GM13977 (cell line): ENCODE measurements around the gene ALDOA.
A peak's percentile ranks its signal among the peaks of the same experiment; 100 is the strongest.
"Not testable (repeated sequence)": the region's sequence is repeated elsewhere in the genome, so short reads cannot be mapped to it uniquely, and the experiment has no call there.

Experiments used
- DNase-seq: peaks from one replicate; pipeline ENCODE4 v3.0.0; 2012; ENCODE audit warnings: low spot score
- in situ Hi-C: fragments of 300-500 bp; cut with MboI; formaldehyde crosslinking; loops from one replicate; pipeline ENCODE4 v1.12.0; 2022; ENCODE audit warnings: low sequenced_read_pairs, low pct_unique_long_range_greater_than_20kb, mixed read lengths, inconsistent platforms; ENCODE audit not compliant: unreplicated experiment
- TF ChIP-seq, protein P1 (sequence below): IDR thresholded peaks from 2 replicates; pipeline ENCODE4 v1.5.1; 2012; ENCODE audit warnings: mild to moderate bottlenecking, control low read depth; ENCODE audit not compliant: insufficient read depth; ENCODE audit errors: extremely low read depth, missing control alignments

Gene ALDOA

DNA sequence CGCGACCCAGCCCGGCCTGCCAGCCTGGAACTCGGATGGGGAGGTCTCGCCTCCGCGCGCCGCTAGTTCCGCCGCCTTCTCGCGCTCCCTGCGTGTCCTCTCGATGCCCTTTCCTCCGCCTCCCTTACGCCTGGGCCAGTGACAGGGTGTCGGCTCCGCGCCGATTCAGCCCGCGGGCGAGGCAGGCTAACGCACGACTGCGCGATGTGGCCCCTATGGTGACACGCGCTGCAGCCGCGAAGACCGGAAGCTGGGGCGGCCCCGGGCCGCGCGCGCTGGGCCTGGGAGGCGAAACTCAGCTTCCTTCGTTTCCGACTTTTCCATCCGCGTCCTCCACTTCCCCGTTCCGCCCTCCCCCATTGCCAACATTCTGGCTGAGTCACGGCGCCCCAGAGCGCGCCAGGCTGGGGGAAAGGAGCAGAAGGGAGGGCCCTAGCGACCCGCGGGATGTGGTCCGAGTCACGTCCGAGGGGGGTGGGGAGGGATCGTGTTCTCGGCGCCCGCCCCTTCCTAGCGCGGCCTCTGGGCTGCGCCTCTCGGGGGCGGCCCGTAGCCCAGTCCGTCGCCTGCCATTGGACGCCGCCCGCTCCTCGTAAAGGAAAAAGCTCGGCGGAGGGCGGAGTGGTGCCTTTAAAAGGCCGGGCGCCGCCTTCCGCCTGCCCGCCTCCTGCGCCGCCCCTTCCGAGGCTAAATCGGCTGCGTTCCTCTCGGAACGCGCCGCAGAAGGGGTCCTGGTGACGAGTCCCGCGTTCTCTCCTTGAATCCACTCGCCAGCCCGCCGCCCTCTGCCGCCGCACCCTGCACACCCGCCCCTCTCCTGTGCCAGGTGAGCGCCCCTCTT, at the start of gene ALDOA:
ALDOA (plus strand) TSS at position 659 of the 841 bp plus-strand sequence. CDS start 1,138 bp downstream, outside the sequence.
- peak; percentile 98 for DNase-seq
- in situ Hi-C loops = no loop called here
- TF ChIP-seq, protein P1, sequence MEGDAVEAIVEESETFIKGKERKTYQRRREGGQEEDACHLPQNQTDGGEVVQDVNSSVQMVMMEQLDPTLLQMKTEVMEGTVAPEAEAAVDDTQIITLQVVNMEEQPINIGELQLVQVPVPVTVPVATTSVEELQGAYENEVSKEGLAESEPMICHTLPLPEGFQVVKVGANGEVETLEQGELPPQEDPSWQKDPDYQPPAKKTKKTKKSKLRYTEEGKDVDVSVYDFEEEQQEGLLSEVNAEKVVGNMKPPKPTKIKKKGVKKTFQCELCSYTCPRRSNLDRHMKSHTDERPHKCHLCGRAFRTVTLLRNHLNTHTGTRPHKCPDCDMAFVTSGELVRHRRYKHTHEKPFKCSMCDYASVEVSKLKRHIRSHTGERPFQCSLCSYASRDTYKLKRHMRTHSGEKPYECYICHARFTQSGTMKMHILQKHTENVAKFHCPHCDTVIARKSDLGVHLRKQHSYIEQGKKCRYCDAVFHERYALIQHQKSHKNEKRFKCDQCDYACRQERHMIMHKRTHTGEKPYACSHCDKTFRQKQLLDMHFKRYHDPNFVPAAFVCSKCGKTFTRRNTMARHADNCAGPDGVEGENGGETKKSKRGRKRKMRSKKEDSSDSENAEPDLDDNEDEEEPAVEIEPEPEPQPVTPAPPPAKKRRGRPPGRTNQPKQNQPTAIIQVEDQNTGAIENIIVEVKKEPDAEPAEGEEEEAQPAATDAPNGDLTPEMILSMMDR = no peak

DNA sequence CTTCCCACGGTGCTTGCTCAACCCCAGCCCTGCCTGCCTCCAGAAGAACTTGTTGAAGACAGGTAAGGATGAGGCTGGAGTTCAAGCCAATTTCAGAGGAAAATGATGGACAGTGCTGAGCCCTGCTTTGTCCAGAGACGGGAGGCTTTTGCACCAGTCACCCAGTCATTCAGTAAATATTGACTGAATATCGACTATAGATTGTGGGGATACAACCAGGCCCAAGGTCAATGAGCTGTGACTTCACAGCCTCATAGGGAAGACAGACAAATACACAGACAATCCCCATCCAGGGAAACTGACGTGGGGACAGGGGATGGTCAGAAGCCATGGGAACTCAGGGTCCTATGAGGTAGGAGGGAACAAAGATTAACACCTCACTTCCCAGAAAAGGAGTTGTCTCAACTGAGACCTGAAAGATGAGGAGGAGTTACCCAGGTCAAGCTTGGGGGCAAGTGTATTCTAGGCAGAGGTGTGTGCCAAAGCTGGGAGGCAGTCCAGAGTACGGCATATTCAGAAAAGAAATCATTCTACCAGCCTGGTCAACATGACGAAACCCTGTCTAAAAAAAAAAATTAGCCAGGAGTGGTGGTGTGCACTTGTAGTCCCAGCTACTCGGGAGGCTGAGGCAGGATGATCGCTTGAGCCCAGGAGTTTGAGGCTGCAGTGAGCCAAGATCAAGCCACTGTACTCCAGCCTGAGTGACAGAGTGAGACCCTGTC, 48.8 kb upstream of the ALDOA start:
- TF ChIP-seq, protein P1 = no peak
- DNase-seq = no peak
- in situ Hi-C loops = no loop called here

DNA sequence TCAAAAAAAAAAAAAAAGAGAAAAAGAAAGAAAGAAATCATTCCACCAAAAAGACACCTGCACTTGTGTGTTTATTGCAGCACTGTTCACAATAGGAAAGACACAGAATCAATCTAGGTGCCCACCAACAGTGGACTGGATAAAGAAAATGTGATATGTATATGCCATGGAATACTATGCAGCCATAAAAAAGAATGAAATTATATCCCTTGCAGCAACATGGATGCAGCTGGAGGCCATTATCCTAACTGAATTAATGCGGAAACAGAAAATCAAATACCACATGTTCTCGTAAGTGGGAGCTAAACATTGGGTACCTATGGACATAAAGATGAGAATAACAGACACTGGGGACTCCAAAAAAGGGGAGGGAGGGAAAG, 48.3 kb upstream of the ALDOA start:
- in situ Hi-C loops = no loop called here
- DNase-seq = no peak
- TF ChIP-seq, protein P1 = no peak

DNA sequence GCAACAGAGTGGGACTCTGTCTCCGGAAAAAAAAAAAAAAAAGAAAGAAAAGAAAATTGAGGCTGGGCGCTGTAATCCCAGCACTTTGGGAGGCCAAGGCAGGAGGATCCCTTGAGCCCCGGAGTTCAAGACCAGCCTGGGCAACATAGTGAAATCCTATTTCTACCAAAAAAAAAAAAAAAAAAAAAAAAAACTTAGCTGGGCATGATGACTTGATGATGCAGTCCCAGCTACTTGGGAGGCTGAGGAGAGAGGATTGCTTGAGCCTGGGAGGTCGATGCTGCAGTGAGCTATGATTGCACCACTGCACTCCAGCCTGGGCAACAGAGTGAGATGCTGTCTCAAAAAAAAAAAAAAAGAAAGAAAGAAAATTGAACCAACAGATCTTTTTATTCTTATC, 47.6 kb upstream of the ALDOA start:
- DNase-seq, in situ Hi-C loops: not testable (repeated sequence)

DNA sequence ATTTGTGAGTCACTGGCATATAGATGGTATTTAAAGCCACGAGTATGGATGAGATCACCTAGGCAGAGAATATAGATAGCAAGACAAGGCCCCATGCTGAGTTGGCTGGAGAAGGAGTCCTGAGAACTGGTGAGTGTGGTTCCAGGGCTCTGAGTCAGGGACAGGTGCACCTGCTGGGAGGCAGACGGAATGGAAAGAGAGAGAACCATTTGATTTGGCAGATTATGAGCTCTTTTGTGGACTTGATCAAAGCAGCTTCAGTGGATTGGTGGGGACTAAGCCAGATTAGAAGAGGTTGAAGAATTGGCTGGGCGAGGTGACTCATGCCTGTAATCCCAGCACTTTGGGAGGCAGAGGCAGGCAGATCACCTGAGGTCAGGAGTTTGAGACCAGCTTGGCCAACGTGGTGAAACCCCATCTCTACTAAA, 46.8 kb upstream of the ALDOA start:
- in situ Hi-C loops = no loop called here
- TF ChIP-seq, protein P1 = no peak
- DNase-seq = no peak

DNA sequence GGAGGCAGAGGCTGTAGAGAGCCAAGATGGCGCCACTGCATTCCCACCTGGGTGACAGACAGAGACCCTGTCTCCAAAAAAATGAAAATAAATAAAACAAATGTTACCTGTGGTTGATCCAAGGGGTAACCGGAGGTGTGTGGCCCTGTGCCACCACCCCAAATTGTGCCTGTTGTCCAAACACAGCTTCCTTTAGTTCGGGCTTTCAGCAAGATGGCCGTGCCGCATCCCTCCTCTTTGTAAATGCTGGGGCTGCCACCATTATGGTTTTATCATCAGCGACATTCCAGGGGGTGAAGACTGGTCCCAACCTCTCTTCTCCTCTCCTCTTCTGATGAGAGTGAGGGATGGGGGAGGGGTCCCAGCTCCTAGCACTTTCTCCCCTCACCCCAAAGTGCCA, 42.7 kb upstream of the ALDOA start, which contains the start of gene C16orf92:
C16orf92 (plus strand) TSS at position 312 of the 400 bp plus-strand sequence. CDS start 143 bp downstream, outside the sequence.
- TF ChIP-seq, protein P1 = no peak
- DNase-seq = no peak
- in situ Hi-C loops = loop anchor here (10.0 kb wide), 1 partner anchor 338 kb away; no protein-coding TSS in a partner anchor

DNA sequence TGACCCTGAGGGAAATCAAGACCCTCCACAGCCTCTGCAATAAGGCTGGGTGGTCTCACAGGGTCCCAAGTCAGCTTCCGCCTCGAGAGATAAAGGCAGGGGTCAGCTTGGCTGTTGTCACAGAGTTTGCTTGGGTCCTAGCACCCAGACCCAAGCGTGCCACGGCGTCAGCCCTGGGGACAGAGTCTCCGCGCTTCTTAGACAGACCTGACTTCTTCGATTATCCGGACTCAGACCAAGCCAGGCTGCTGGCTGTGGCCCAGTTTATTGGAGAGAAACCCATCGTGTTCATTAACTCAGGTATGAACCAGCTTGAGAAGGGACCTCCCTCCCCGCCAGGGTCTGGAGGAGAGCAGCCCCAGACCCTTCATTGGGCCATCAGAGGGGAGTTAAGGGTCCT, 42.0 kb upstream of the ALDOA start:
- no peak for DNase-seq
- in situ Hi-C loops = loop anchor here (10.0 kb wide), 1 partner anchor 339 kb away; no protein-coding TSS in a partner anchor
- TF ChIP-seq, protein P1 = no peak
